ENCODE data around the gene MCIDAS.

The MCIDAS gene

DNA sequence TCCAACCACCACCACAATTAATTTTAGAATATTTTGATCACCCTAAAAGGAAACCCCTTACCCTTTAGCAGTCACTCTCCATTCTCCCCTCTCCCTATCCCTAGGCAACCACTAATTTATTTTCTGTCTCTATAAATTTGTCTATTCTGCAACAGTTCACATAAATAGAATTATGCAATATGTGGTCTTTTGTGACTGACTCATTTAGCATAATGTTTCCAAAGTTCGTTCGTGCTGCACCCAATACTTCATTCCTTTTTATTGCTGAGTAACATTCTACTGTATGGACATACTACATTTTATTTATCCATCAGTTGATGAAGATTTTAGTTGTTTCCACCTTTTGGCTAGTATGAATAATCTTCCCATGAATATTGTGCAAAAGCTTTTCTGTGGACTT lies 36.0 kb downstream of the MCIDAS start:
- TF ChIP-seq, protein P1, sequence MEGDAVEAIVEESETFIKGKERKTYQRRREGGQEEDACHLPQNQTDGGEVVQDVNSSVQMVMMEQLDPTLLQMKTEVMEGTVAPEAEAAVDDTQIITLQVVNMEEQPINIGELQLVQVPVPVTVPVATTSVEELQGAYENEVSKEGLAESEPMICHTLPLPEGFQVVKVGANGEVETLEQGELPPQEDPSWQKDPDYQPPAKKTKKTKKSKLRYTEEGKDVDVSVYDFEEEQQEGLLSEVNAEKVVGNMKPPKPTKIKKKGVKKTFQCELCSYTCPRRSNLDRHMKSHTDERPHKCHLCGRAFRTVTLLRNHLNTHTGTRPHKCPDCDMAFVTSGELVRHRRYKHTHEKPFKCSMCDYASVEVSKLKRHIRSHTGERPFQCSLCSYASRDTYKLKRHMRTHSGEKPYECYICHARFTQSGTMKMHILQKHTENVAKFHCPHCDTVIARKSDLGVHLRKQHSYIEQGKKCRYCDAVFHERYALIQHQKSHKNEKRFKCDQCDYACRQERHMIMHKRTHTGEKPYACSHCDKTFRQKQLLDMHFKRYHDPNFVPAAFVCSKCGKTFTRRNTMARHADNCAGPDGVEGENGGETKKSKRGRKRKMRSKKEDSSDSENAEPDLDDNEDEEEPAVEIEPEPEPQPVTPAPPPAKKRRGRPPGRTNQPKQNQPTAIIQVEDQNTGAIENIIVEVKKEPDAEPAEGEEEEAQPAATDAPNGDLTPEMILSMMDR (IDR thresholded peaks at IDR 0.05; ENCODE audit: insufficient read depth, low read depth, low read length, missing control alignments), result no peak

DNA sequence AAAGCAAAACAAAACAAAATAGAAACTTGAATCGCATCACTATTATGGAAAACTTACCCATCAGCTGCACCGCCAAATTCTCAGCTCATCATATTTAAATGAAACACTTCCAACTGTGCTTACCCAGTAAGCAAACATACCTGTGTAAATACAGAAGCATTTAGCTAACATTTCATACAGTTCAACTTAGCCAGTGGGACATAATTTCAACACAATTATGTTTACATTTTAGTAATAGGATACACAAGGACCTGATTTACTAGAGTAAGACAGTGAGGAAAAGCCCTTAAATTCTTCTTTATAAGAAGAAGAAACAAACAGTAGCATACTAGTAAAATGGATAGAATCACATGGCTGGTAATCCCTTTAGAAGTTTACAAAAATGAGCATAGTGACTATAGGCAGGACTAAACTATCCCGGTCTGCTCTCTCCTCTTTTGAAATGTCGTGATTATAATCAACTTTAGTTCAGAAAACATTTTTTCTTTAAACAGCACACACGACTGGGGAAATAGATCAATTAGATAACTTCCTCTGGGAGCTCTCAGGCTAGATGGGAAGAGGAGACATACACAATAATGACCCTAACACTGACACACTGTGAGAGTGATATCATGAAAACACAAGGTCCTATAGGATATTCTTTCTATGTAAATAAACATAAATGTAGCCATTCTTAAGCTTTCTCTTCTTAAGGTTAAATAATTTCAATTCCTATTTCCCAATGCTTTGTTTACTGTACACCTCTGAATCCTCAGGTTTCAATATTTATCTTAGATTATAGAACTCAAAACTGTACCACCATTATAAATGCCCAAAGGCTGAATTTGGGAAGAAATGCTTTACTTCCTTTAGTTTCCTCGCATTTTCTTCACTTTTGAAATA lies 38.2 kb downstream of the MCIDAS start:
- TF ChIP-seq, protein P1 (IDR thresholded peaks at IDR 0.05; ENCODE audit: insufficient read depth, low read depth, low read length, missing control alignments), result no peak
- no peak overlapping the region for H3K4me3 ChIP-seq (ENCODE audit: low read depth, low read length)
- no peak for DNase-seq (ENCODE audit: low read depth)

More for the DNA sequence above, 36.0 kb downstream of the MCIDAS start:
- DNase-seq (ENCODE audit: low read depth), result no peak
- H3K4me3 ChIP-seq (ENCODE audit: low read depth, low read length), result no peak overlapping the region

DNA sequence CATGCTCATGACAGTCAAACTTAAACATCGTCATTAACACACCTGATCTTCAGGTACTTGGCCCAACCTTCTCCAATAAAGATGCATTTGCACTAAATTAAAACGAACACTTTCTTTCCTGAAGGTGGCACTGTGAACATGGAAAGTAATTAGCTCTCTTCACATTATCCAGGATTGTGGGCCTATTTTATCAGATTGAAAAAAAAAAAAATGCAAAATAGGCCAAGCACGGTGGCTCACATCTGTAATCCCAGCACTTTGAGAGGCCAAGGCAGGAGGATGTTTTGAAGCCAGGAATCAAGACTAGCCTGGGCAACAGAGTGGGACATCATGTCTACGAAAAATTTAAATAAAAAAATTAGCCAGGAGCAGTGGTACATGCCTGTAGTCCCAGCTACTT lies 39.7 kb downstream of the MCIDAS start:
- no peak overlapping the region for H3K4me3 ChIP-seq (ENCODE audit: low read depth, low read length)
- TF ChIP-seq, protein P1 (IDR thresholded peaks at IDR 0.05; ENCODE audit: insufficient read depth, low read depth, low read length, missing control alignments), result no peak
- no peak for DNase-seq (ENCODE audit: low read depth)

GRCh38 chr5:55180016-55180415 lies 47.1 kb downstream of the MCIDAS start:
- DNase-seq (ENCODE audit: low read depth), result no peak
- no peak overlapping the region for H3K4me3 ChIP-seq (ENCODE audit: low read depth, low read length)

GRCh38 chr5:55177078-55177477 lies 50.0 kb downstream of the MCIDAS start:
- no peak overlapping the region for H3K4me3 ChIP-seq (ENCODE audit: low read depth, low read length)
- TF ChIP-seq, protein P1 (IDR thresholded peaks at IDR 0.05; ENCODE audit: insufficient read depth, low read depth, low read length, missing control alignments), result no peak
- DNase-seq (ENCODE audit: low read depth), result no peak

More at GRCh38 chr5:55180016-55180415, 47.1 kb downstream of the MCIDAS start:
- TF ChIP-seq, protein P1 (IDR thresholded peaks at IDR 0.05; ENCODE audit: insufficient read depth, low read depth, low read length, missing control alignments), result no peak

GRCh38 chr5:55176176-55176818 lies 50.8 kb downstream of the MCIDAS start:
- H3K4me3 ChIP-seq (ENCODE audit: low read depth, low read length), result no peak overlapping the region
- DNase-seq (ENCODE audit: low read depth), result no peak
- TF ChIP-seq, protein P1 (IDR thresholded peaks at IDR 0.05; ENCODE audit: insufficient read depth, low read depth, low read length, missing control alignments), result no peak
